ENCODE data around the gene CERS4. TPM values are rescaled to one million over a fixed set of nuclear protein-coding genes. Genes with fewer than 3 reads are reported as not detected.
"Not testable (repeated sequence)": the region's sequence is repeated elsewhere in the genome, so short reads cannot be mapped to it uniquely, and the experiment has no call there.

CERS4 gene, protein sequence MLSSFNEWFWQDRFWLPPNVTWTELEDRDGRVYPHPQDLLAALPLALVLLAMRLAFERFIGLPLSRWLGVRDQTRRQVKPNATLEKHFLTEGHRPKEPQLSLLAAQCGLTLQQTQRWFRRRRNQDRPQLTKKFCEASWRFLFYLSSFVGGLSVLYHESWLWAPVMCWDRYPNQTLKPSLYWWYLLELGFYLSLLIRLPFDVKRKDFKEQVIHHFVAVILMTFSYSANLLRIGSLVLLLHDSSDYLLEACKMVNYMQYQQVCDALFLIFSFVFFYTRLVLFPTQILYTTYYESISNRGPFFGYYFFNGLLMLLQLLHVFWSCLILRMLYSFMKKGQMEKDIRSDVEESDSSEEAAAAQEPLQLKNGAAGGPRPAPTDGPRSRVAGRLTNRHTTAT
- polyA plus RNA-seq (2013, experiment 1 of 2; ENCODE audit: insufficient read length) = 3.9 TPM
- 5.1 TPM for polyA plus RNA-seq (2013, experiment 2 of 2; ENCODE audit: insufficient read length)

DNA sequence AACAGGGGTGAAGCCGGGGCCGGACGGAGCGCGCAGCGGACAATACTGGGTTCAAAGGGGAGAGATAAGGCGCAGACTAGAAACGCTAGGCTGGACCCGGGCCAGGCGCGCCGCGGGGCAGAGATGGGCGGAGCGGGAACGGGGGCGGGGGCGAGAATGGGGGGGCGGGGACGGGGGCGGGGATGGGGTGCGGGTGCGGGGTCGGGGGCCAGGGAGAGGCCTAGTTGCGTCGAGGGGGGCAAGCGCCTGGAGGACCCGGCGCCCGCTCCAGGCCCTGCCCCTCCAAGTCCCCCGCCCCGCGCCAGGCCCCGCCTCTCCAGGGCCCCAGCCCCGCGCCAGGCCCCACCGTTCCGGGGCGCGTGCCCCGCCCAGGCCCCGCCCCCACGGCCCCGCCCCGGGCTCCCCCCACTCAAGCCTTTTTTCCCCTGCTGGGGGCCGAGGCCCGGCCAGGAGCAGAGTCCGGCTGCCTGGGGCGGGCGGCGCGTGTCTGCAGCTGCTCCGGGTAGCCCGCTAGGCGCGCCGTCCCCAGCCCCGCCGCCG, at the start of gene CERS4:
Gene CERS4, plus strand, starts transcription at position 449 of the 540 bp plus-strand sequence. CDS start 41,707 bp downstream, outside the sequence.
- peak; percentile 45 for DNase-seq

DNA sequence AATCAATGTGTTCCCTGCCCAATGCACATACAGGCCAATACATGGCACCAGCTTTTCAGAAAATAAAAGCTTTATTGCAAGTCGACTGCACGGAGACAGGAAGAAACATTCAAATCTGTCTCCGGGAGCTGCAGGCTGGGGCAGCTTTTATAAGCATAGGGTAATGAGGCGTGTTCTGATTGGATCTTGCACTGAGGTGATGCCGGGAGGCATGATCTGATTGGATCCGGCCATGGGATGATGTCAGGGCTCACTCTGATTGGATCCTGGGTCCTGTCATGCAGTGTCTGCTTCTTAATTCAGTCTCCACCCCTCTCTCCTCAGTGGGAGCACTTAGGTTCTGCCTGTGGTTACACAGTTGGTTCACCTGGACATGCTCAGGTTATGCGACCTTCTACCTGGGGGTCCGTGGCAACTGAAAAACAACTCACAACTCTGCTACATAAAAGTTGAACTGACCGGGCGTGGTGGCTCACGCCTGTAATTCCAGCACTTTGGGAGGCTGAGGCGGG, 48.0 kb upstream of the CERS4 start:
- DNase-seq = no peak

DNA sequence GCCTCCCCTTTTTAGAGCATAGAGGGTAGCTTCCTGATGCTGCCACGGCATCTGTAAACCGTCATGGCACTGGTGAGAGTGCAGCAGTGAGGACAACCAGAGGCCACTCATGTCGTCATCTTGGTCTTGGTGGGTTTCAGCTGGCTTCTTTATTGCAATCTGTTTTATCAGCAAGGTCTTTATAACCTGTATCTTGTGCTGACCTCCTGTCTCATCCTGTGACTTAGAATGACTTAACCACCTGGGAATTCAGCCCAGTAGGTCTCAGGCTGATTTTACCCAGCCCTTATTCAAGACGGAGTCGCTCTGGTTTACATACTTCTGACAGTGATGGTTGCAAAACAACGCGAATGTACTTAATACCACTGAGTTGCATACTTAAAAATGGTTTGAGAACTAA, 45.4 kb upstream of the CERS4 start:
- no peak for DNase-seq

DNA sequence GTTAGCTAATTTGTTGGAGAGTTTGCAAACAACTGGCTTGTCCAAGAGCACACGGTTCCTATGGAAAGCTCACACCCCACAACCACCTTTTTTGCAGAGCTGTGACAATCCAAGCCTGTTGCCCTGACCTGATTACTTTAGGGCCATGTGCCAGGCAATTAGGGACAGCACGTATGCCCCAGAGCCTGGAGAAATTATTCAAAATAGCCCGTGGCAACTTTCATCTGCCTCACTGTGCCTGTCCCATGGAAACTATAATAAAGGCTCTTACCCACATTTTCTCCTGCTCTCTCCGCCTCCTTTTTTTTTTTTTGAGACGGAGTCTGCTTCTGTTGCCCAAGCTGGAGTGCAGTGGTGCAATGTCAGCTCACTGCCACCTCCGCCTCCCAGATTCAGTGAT, 41.2 kb upstream of the CERS4 start:
- no peak for DNase-seq

DNA sequence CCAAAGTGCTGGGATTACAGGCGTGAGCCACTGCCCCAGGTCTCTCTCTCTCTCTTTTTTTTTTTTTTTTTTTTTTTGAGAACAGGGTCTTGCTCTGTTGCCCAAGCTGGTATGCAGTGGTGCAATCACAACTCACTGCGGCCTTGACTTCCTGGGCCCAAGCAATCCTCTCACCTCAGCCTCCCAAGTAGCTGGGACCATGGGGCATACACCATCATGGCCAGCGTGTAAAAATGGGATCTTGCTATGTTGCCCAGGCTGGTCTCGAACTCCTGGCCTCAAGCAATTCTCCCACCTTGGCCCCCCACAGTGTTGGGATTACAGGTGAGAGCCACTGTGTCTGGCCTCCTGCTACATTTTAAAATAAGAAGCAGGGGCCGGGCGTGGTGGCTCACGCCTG, 40.6 kb upstream of the CERS4 start:
- no peak for DNase-seq

DNA sequence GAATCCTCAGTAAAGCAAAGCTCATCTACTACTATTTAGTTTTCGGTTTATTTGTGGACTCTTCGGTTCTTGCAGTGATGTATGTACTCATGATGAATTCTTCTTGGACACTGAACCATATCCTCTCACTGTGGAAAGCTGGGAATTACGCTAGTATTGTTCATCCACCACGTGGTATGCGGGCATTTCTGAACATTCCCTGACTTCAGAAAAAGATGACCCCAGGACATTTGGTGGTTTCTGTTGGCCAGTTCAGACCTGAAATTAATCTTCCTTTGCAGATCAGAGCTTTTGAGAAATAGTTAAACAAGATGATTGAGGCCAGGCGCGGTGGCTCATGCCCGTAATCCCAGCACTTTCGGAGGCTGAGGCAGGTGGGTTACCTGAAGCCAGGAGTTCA, 34.5 kb upstream of the CERS4 start:
- no peak for DNase-seq

DNA sequence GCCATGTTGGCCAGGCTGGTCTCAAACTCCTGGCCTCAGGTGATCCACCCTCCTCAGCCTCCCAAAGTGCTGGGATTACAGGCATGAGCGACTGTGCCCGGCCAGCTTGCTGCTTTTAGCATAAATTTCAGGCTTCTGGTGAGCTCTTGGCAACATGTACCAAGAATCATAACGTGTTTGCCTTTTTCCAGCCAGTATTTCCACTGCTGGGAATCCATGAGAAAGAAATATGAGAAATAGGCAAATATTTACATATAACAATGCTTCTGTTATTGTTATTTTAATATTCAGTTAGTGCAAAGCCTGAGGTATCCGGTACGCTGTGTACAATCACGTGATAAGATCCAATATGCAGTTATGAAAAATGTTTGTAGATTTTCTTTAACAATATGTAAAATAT, 29.2 kb upstream of the CERS4 start:
- no peak for DNase-seq

DNA sequence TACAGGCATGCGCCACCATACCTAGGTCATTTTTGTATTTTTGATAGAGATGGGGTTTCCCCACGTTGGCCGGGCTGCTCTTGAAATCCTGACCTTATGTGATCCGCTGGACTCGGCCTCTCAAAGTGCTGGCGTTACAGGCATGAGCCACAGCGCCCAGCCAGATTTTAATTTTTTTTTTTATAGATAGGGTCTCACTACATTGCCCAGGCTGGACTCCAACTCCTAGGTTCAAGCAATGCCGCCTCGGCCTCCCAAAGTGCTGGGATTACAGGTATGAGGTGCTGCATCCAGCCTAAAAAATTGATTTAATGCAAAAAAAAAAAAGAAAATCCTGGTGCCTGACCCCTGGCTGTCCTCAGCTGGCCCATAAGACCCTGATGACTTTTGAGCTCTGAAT, 24.9 kb upstream of the CERS4 start:
- no peak for DNase-seq

DNA sequence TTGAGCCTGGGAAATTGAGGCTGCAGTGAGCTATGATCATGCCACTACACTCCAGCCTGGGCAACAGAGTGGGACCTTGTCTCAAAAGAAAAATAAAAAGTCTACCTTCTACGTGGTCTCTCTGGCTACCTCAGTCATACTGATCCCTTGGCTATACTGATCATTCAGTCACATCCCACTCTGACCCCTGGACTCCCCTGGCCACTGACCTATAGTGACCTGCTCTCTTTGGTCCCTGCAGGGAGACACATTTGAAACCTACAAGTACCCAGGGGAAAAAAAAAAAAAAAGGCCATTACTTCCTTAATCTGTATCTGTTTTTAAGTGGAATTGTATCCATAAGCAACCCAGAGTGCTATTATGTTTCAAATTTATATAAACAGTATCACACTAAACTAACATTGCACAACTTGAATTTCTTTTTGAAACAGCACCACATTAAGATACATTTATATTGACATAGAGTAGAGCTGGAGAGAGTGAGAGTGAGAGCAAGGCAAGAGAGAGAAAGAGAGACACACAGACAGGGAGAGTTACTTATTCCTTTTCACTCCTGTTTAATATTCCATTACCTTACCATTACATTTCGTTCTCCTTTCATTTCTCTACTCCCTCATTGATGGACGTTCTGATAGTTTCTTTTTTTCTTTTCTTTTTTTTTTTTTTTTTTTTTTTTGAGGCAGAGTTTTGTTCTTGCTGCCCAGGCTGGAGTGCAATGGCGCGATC, 23.7 kb upstream of the CERS4 start:
- no peak for DNase-seq

DNA sequence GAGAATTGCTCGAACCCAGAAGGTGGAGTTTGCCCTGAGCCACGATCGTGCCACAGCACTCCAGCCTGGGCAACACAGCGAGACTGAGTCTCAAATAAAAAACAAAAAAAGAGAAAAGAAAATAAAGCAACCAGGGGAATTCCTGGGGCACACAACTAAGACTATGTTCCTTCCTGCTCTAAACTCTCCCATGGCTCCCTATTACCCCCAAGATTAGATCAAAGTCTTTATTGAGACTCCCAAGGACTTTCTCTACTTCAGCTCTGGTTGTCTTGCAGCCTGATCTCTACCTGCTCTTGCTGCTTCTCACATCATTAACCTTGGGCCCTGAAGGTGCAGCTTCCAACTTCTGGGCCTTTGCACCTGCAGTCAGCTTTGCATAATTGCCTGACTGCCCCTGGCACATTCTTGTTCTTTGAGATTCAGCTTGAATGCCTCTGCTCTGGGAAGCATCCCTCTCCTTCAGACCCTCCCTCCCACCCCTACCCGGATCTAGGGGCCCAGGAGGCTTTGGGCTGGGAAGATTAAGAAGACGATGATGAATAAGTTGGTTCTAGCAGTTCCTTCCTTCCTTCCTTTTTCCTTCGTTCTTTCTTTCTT, 16.8 kb upstream of the CERS4 start:
- DNase-seq = no peak

DNA sequence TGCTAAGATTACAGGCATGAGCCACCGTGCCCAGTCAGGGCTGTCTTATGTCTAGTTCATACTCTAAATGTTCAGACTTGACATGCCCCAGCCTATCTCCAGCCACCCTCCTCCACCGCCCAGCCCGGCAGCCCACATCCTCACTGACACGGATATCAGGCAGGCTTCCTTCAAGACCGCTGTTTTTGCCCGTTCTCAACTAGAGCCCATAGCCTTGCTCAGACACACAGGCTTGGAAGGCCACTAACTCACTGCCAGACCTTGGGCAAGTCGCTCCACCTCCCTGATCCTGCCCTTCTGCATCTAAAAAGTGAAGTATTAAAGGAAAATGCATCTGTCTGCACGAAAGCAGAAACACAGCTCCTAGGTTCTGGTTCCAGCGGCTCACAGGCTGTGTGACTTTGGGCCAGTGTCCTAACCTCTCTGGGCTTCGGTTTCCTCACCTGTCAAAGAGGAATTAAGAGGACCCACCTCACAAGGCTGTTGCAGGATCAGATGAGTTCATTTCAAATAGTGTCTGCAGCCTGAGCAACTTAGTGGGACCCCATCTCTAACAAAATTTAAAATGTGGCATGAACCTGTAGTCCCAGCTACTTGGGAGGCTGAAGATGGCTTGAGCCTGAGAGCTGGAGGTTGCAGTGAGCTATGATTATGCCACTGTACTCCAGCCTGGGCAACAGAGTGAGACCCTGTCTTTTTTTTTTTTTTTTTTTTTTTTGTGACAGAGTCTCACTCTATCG, 14.5 kb upstream of the CERS4 start:
- DNase-seq = no peak

DNA sequence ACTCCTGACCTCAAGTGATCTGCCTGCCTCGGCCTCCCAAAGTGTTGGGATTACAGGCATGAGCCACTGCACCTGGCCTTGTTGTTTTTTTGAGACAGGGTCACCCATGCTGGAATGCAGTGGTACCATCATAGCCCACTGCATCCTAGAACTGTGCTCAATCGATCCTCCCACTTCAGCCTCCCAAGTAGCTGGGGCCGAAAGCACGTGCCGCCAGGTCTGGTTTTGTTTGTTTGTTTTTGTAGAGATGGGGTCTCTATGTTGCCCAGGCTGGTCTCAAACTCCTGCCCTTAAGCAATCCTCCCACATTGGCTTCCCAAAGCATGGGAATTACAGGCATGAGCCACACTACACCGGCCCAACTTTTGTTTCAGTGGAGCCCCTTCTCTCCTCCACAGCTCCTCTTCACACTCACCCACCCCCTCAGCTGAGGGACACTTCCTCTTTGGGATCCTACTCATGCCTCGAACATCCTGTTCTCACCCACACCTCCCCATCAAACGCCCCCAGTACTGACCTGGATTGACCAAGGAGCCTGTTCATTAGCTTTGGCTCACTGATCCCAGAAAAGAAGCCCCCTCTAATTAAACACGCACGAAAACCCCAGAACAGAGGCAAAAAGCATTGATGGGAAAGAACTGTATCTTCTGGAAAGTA, 12.8 kb upstream of the CERS4 start:
- no peak for DNase-seq

DNA sequence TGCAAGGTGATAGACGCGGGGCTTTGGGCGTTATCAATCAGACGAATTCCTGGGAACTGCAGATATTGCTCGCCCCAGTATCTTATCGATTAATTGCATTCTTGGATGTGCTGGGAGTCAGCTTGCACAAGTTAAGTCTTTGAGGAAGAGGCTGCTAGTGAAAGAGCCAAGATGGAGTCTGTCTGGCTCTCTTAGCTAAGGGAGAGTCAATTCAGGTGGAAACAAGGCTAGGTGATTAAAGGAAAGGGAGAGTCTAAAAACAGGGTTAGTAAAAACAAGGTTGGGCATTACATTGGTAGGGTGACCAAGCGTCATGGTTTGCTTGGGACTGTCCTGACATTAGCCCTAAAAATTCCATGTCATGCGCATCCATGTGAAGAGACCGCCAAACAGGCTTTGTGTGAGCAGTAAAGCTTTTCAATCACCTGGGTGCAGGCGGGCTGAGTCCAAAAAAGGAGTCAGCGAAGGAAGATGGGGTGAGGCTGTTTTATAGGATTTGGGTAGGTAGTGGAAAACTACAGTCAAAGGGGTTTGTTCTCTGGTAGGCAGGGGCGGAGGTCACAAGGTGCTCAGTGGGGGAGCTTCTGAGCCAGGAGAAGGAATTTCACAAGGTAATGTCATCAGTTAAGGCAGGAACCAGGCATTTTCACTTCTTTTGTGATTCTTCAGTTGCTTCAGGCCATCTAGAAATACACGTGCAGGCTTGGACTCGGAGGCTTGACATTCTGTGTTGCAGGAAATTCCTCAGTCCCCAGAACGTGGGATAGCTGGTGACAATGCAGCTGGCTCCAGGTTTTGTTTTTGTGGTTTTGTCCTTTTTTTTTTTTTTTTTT, 5.7 kb upstream of the CERS4 start:
- DNase-seq = not testable (repeated sequence)

DNA sequence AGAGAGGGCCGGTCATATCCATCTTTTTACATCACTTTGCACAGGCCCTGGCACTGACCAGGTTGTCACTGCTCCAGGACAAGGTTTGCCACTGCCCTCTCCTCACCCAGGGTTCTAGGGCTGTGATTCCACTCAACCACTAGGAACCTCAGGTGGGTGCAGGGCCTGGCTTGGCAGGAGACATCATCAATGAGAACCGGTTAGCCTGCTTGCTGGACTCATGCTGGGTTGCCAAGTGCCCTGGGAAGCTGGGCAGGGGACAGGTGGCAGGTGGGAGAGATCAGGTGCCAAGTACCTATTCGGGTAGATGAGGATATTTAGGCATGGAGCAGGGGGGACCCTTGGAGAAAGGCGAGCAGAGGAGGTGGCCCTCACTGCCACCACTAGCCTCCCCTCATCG, 4.2 kb upstream of the CERS4 start:
- DNase-seq = no peak

DNA sequence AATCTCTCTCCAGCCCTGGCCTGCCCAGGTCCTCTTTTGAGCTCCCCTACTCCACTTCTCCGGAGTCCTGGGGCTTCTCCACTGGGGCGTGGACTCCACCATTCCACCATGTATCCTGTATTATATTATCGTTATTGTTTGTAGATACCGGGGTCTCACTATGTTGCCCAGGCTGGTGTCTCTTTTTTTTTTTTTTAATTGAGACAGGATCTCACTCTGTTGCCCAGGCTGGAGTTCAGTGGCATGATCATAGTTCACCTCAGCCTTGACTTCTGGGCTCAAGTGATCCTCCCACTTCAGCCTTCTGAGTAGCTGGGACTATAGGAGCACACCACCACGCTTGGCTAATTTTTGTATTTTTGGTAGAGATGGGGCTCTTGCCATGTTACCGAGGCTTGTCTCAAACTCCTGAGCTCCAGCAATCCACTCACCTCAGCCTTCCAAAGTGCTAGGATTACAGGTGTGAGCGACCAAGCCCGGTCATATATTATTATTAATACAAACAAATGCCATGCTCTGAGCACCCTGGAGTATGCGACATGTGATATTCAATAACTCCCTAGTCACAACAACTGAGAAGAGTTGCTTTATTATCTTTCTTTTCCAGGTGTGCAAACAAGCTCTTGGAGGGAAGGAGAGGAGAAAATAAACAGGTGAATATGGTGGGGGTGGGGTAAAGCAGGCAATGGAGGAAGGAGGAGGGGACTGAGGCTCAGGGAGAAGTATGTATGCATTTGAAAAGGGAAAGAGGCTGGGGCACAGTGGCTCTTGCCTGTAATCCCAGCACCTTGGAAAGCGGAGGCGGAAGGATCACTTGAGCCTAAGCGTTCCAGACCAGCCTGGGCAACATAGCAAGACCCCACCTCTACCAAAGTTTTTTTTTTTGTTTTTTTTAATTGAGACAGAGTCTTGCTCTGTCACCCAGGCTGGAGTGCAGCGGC, 2.8 kb upstream of the CERS4 start:
- no peak for DNase-seq

DNA sequence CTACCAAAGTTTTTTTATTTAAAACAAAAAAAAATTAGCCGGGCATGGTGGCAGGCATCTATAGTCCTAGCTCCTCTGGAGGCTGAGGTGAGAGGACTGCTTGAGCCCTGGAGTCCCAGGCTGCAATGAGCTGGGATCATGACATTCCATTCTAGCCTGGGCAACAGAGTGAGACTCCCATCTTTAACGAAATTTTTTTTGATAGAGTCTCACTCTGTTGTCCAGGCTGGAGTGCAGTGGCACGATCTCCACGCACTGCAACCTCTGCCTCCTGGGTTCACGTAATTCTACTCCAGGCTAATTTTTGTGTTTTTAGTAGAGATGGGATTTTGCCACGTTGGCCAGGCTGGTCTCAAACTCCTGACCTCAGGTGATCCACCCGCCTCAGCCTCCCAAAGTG, 1.8 kb upstream of the CERS4 start:
- not testable (repeated sequence) for DNase-seq

DNA sequence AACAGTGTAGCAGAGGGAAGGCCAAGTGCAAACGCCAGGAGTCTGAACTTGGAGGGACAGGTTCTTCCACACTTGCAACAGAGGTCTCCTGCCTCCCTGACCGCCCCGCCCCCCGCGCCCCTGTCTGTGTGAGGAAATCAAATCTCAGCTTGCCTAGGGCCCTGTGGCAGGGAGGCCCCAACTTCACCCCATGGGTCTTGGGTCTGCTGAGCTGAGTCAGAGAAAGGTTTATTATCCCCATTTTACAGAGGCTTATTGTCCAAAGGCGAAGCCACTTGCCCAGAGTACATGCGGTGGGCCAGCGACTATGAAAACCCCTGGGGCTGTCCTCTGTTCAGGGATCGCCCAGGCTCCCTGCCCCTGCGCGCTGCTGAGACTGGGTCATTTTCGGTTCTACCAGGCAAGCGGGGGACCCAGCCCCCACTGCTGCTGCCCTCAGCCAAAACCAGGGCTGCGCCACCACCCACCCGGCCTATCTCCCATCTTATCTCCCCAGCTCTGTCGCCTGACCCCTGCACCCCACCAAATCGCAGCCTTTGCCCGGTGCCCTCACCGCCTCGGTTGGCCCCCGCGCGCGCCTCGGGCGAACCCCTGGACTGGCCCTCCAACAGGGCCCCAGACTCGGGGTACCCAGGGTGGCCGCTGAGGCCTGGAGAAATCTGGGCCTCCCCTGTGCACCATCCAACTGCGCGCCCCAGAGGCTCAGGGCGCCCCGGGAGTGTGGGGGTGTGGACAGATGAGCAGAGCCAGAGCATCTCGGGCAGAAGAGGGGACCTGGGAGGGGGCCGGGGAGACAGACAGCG, 850 bp upstream of the CERS4 start:
- no peak for DNase-seq

Measured in fibroblast of skin of scalp (primary cell).